AG10803 (cell line): Measurements from ENCODE around the gene FRRS1L.

ENCODE experiments used
- DNase-seq: peaks from one replicate; pipeline ENCODE4 v3.0.0; 2010; ENCODE audit warnings: low read depth
- H3K4me3 ChIP-seq: 2 replicates; pipeline ENCODE4 v1.5.1; 2011; ENCODE audit warnings: mild to moderate bottlenecking, low read length, control low read depth
- CTCF ChIP-seq: conservative IDR thresholded peaks from 2 replicates; pipeline ENCODE4 v1.5.1; 2011; ENCODE audit warnings: mild to moderate bottlenecking, low read length, control low read depth, inconsistent platforms

The FRRS1L gene

DNA sequence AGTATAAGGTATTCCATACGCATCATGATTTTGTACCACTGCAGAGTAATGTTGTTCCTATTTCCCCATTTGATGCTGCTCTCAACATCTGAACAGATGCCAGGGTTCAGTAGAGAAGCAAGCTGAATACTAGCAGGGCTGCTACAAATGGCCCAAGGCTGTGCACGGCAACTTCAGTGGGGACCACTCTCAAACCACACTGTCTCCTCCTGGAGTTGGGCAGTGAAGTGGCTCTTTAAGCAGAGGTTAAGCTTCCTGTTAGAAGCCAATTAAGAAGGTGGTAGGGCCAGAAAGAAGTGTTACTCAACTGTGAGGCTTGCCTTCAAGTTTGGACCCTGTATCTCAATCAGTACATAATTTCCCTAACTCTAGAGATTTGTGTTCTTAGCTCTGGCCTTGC is 79.3 kb downstream of the FRRS1L start:
- H3K4me3 ChIP-seq = no peak overlapping the region
- no peak for TF ChIP-seq CTCF
- no peak for DNase-seq

- TF ChIP-seq CTCF = no peak
- DNase-seq = no peak
- H3K4me3 ChIP-seq = no peak overlapping the region
Measured at GRCh38 chr9:109086221-109086620, 80.8 kb downstream of the FRRS1L start.

DNA sequence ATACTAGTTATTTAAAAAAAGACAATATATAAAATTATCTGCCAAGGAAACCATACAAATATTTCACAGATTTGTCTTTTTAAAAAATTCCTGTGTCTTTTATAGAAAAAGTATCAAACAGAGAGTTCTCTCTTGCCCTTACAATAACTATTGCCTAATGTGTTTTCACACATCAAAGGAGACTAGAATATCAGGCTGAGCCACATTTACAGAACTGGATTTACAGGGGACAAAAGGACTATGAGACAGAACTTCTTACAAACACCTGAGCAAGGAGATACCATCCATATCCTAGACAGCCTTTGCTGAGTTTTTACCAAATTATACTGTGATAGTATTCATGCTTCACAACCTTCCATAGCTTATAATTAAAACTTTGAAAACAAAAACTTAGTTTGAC is 81.5 kb downstream of the FRRS1L start:
- H3K4me3 ChIP-seq = no peak overlapping the region
- no peak for DNase-seq
- no peak for TF ChIP-seq CTCF

DNA sequence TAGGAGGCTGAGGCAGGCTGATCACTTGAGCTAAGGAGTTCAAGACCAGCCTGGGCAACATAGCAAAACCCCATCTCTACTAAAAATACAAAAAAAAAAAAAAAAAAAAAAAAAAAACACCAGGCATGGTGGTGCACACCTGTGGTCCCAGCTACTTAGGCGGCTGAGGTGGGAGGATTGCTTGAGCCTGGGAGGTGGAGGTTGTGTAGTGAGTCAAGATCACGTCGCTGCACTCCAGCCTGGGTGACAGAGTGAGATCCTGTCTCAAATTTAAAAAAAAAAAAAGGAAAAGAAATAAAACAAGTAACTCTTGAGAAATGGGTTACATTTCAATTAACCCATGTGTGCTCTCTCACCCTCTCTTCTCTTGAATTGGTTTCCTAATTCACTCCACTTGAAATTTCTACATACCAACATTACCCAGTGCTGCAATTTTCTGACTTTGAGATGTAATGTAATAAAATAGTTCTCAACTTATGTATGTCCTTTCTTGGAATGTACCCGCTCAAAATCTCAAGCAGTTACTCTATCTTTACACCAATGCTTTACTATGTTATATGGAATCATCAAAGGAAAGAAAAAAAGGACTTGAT is 83.1 kb downstream of the FRRS1L start:
- TF ChIP-seq CTCF = no peak
- no peak overlapping the region for H3K4me3 ChIP-seq
- no peak for DNase-seq

DNA sequence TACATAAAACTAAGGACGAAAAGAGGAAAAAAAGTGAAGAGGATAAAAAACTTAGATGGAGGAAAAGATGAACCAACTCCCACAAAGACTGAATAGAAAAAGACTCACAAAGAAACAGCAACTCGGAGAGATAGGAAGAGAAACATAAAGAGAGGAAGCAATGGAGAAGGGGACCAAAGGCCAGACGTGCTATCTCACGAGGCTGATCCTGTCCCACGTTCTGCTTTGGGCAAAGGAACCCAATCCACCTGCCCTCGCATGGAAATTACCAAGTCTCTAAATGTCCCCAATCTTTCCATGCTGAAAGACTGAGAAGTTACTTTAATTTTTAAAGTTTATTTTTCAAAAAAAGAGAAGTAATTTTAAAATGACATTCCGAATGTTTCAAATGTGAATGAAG is 83.9 kb downstream of the FRRS1L start:
- no peak overlapping the region for H3K4me3 ChIP-seq
- TF ChIP-seq CTCF = no peak
- DNase-seq = no peak

DNA sequence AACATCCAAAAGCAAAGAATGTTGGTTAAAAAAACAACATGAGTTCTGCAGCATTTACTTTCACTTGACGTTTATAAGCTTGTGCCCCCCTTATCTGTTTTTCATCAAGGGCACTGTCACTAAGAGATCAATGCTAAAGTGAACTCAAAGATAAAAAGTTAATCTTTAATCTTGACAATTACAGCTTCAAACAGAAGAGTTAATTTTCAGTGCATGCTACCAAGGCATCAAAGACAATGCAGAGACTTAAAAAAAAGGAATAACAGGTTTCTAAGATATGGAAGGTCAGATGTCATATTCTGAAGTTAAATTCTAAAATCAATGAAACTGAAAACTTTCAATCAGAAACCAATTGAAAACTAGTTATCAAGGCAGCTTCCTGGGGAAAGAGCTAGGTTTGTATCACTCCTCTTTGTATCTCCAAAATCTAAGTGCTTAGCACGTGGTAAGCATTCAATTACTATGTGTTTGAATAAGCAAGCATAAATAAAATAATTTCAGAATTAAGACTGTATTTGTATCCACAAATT is 84.9 kb downstream of the FRRS1L start:
- TF ChIP-seq CTCF = no peak
- H3K4me3 ChIP-seq = no peak overlapping the region
- no peak for DNase-seq
